Measurements from ENCODE around the gene KCNIP1.

Gene KCNIP1

DNA sequence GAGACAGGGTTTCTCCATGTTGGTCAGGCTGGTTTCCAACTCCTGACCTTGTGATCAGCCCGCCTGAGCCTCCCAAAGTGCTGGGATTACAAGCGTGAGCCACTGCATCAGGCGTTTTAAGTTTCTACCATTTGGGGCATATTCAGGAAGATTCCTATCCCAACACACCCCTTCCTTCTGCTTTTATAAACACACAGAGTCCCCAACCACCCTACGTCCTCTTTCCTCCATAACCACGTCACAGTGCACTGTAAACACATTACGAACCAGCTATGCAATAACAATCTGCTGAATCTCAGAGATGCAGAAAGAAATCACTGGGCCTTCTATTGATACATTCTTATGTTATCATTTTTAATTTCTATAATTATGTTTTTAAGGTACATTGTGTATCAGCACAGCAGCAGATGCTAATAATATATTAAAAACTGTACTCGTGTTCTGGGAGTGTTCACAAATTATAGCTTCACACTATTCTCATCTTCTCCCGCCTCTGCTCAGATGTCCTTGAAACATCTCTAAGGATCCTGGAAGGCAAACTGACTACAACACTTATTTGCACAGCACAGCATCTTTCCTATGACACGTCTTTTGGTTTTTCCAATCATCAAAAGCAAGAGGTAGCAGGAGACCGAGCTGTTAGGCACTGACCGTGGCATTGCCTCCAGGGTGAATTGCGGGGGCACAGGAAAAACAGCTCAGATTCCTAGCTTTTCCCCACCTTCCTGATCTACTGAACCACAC lies 60.2 kb downstream of the KCNIP1 start:
- no peak for TF ChIP-seq ZNF274 (IDR thresholded peaks at IDR 0.05; ENCODE audit: low read depth, low read length)
- no peak overlapping the region for H3K4me3 ChIP-seq (ENCODE audit: low read length)

DNA sequence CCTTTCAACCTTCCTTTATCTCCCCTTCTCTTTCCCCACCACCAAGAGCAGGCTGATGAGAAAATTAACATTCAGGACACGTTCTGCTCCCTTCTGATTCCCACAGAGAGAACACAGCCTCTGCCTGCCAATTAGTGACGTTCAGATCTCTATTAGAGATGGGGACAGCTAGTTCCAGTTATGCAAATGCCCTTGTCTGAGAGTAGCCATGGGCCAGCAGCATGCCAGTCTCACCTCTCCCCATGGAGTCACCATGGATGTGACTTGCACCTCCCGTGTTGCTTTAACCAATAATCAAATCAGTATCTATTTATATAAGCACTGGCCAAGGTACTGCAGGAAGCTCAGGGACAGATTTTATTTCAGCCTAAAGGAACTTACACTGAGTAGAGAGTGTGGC lies 61.3 kb downstream of the KCNIP1 start:
- no peak overlapping the region for H3K4me3 ChIP-seq (ENCODE audit: low read length)
- no peak for TF ChIP-seq ZNF274 (IDR thresholded peaks at IDR 0.05; ENCODE audit: low read depth, low read length)

DNA sequence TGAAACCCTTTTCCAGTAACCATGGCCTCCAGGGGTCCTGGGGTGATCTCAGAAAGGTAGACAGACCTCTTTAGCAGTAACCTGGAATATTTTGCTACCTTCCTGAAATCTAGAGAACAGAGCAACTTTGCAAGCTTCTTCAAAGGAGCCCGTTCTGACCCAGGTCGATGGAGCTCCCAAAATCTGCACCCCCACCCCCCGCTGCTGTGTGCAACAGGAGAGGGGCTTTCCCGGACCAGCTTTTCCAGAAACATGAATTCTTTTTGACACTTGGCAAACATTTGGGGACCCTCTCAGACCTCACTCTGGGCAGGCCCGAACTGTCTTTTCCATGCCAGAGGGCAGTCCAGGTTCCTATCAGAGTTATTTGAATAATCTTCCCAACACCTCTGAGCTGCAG lies 65.3 kb downstream of the KCNIP1 start:
- no peak overlapping the region for H3K4me3 ChIP-seq (ENCODE audit: low read length)
- TF ChIP-seq ZNF274 (IDR thresholded peaks at IDR 0.05; ENCODE audit: low read depth, low read length): no peak

DNA sequence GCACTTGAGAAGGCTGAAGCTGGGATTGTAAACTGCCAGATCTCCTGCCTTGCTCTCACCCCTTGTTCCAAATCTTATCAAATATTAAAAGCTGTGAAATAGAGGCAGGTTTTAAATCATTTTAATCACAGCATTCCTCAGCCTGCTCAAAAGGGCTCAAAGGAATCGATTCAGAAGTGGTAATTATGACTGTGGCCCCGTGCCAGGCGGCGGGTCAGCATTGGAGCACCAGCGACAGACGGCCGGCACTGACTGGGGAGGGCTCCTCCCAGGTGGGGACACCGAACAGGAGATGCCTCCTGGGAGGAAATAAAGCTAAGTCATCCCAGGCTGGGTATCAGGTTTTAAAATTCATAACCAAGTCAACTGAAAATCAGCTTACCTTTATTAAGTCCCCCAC lies 66.7 kb downstream of the KCNIP1 start:
- no peak for TF ChIP-seq ZNF274 (IDR thresholded peaks at IDR 0.05; ENCODE audit: low read depth, low read length)
- no peak overlapping the region for H3K4me3 ChIP-seq (ENCODE audit: low read length)

DNA sequence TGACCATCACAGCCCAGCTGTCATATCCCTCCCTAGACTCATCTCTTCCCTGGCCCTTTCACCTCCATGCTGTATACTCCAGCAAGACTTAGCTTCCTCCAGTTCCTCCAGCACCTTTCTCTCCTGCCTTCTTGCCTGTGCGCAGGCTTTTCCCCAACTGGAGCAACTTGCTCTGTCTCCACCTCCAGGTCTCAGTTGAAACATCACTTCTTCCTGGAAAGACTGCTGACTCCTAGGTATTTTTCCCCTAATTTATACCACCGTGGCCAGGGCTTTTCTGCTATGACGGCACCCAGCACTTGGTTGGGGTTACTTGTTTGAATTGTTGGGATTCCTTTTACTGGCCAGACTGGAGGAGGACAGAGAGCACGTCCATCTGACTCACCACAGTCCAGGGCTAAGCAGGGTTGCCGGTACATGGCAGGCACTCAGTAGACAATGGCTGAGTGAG lies 67.5 kb downstream of the KCNIP1 start:
- TF ChIP-seq ZNF274 (IDR thresholded peaks at IDR 0.05; ENCODE audit: low read depth, low read length): no peak
- no peak overlapping the region for H3K4me3 ChIP-seq (ENCODE audit: low read length)

DNA sequence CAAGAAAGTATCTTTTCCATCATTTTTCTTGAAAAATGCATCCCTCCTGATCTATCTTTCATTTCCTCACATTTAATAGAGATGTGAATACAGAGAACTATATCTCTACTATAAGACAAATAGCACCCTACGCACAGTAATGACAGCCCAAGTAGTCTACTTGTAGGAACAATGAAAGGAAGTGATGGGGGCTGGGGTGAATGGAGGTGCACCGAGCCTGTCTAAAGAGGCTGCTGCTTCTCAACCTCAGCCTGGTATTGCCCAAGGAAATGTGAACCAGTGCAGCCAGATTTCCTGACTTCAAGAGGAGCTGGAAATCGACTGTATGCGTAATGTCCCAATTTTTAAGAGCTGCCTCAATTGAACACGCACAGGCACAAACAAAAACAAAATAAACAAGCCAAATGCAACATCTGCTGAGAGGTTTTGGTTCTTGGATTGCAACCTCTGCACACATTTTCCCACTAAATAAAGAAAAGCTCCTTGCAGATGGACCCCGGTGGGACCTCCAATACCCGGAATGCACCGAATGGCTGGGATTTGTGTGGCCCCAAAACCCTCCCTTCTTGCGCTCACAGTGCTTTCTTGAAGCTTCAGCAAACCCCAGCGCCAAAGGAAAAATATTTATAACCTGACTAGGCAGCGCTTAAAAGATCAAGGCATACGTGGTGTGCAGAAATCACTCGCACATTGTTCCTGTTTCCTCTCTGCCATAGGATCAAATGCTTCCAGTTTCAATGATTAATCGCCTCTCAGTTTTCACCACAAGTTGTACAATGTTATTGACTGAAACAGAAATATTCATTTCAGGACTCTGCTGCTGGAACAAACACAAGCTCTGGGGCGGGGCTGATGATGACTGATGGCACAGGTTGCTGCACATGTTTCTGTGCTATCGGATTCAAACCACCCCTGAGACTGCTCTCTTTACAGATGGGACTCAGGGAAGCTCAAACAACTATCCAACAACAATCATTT lies 68.3 kb downstream of the KCNIP1 start:
- TF ChIP-seq ZNF274 (IDR thresholded peaks at IDR 0.05; ENCODE audit: low read depth, low read length): no peak
- no peak overlapping the region for H3K4me3 ChIP-seq (ENCODE audit: low read length)

DNA sequence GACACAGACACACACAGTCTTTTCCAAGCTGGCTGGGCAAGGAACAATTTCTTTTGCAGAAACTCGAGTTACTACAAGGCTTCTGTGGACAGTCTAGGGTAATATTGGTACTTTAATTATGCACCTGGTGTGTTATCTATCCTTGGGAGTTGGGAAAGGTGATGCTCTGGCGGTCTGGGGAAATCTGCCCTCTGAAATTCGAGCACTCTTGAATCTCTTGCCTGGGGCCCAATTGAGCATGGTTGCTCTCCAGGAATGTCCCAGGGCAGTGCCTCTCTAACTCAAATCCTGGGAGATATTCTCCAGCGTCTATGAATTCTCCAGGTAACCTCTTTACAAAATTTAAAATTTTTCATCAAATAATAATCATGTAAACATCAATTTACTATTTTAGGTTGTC lies 69.3 kb downstream of the KCNIP1 start:
- H3K4me3 ChIP-seq (ENCODE audit: low read length): no peak overlapping the region
- TF ChIP-seq ZNF274 (IDR thresholded peaks at IDR 0.05; ENCODE audit: low read depth, low read length): no peak

DNA sequence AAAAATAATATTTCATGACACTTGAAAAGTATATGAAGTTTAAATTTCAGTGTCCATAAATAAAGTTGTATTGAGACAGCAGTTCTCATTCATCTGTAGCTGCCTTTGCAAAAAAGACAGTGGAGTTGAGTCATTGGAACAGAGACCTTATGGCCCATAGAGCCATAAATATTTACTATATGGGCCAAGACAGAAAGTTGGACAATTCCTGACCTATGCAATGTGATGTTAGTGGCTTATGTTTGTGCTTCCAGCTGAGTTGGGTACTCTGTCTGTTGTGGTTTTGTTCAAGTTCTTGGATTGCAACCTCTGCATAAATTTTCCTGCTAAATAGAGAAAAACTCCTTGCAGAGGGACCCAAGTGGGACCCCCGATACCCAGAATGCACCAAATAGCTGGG lies 69.8 kb downstream of the KCNIP1 start:
- no peak for TF ChIP-seq ZNF274 (IDR thresholded peaks at IDR 0.05; ENCODE audit: low read depth, low read length)

DNA sequence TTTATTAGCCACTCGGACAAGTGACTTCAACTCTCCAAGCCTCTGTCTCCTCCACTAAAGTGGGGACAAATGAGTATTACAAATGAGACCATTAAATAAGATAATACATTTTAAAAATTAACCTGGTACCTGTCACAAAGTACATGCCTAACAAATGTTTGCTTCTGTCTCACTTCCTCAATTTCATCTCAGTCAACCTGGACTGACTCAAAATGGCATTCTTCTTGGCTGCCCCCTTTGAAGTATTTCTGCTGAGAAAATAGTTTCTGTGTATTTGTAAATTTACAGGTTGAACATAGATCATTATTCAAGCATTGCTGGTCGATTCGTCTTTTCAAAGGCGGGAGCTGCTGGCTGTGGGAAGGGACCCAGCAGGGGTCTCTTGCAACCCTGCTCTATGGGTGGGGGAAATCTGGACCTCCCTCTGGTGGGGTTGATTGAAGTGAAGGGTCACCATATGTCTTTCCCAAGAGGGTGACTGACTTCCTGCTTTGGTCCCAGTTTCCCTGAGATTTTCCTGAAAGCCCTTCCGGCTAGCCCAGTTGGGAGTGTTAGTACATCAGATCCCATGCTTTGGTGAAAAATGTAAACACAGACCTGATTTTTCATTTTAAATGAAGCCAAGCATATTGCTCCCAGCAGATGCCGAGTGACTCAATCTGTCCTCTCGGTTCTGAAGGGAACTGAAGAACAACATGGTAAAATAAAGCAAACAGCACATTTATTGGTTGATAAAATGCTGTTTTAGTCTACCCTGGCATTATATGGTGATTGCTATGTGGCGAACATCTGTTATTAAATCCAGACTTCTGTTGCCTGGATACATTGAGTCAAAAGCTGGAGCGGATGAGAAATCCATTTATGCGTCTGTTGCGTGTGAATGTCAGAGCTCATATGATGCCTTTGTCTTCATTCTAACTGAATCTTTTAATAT lies 73.0 kb downstream of the KCNIP1 start:
- no peak for TF ChIP-seq ZNF274 (IDR thresholded peaks at IDR 0.05; ENCODE audit: low read depth, low read length)
- H3K4me3 ChIP-seq (ENCODE audit: low read length): no peak overlapping the region

More for the DNA sequence above, 69.8 kb downstream of the KCNIP1 start:
- H3K4me3 ChIP-seq (ENCODE audit: low read length): no peak overlapping the region

DNA sequence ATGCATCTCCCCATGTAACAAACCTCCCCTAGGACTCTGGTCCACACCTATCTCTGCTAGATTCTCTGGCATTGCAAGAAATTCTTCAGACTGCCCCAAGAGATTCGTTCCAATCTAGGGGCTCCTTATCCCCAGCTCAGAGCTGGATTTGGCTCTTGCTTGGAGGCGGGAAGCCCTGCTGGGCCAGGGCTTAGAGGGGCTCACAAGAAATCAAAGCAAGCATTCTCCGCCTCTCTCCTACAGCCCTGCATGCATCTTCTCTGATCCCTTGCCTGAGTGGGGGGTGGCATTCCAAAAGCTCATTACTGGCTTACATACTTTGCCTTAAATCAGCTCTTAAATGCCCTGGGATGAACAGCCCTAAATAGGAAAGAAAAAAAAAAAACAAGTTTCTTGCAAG lies 75.8 kb downstream of the KCNIP1 start:
- no peak for TF ChIP-seq ZNF274 (IDR thresholded peaks at IDR 0.05; ENCODE audit: low read depth, low read length)
- no peak overlapping the region for H3K4me3 ChIP-seq (ENCODE audit: low read length)

DNA sequence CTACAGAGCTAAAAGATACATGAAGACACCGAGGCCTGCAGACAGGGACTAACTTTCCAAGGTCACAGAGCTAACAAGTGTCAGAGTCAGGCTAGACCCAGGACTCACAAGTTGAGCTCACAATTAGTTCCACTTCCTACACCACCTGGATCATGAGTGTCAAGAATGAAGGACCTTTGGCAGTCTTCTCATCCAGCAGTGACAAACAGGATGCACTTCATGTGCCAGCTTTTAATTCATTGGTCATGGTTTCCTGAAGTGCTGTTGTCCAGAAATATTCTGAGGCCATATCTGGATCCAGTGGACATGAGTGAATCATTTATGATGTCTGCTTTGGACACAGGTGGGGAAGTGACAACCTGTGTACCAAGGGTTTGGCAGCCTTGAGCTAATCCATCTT lies 77.4 kb downstream of the KCNIP1 start:
- no peak overlapping the region for H3K4me3 ChIP-seq (ENCODE audit: low read length)
- no peak for TF ChIP-seq ZNF274 (IDR thresholded peaks at IDR 0.05; ENCODE audit: low read depth, low read length)

DNA sequence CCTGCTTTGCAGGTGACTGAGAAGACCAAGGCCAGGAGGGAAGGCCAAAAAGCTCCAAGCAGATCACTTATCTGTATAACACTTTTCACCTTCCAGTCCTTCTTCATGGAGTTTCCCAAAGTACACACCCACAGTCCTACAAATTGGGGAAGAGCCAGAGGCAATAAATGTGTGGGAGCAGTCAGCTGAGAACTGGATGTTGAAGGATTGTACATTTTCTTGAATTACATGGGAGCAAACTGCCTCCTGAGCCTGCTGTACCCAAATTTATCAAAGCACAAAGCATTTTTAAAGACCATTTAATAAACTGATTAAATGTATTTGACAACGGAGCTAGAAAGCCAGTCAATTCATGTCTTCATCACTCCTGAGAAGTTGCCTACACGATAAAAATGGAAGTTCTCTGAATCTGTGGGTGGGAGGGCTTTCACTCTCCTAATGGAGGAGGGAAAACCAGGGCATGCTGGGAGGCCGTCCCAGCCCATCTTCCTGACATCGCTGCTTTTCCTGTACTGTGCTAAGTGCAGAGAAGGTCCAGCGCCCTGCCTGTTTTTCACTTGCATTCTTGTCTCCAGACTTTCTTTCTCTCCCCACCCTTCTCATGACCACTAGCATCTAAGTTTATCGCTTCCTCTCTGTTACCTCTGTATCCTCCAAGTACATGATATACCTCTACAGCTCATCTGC lies 79.0 kb downstream of the KCNIP1 start:
- TF ChIP-seq ZNF274 (IDR thresholded peaks at IDR 0.05; ENCODE audit: low read depth, low read length): no peak
- H3K4me3 ChIP-seq (ENCODE audit: low read length): no peak overlapping the region

DNA sequence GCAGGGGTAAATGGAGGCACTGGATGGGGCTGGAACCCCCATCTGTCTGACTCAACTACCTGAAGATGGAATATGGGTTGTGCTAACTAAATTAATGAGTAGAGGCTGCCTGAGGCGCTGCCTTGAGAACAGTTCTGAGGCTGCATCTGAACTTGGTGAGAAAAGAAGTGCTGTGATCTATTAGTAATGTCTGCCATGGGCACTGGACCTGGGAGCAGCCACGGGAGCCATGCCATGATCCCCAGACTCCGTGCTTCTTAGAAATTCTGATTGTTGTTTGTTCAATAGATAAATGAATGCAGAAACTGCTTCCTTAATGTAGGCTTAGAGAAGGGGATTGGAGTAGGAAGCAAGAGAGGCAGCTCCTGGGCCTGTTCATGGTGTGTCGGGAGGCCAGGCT lies 80.2 kb downstream of the KCNIP1 start:
- H3K4me3 ChIP-seq (ENCODE audit: low read length): no peak overlapping the region
- TF ChIP-seq ZNF274 (IDR thresholded peaks at IDR 0.05; ENCODE audit: low read depth, low read length): no peak
